HUES6 (cell line): ENCODE results near the gene PDLIM7.
"Not testable (repeated sequence)": the region's sequence is repeated elsewhere in the genome, so short reads cannot be mapped to it uniquely, and the experiment has no call there.

Source experiments
- H3K27ac ChIP-seq: 2 replicates; pipeline ENCODE4 v1.7.0; 2013; ENCODE audit warnings: low read depth, mild to moderate bottlenecking, low read length, inconsistent platforms
- H3K27me3 ChIP-seq: 2 replicates; pipeline ENCODE4 v1.6.1; 2013; ENCODE audit warnings: low read length; ENCODE audit not compliant: control insufficient read depth, insufficient read depth
- H3K36me3 ChIP-seq: 2 replicates; pipeline ENCODE4 v1.6.1; 2013; ENCODE audit warnings: low read length; ENCODE audit not compliant: control insufficient read depth, insufficient read depth
- H3K4me1 ChIP-seq: 2 replicates; pipeline ENCODE4 v1.6.1; 2013; ENCODE audit warnings: low read length; ENCODE audit not compliant: control insufficient read depth, insufficient read depth
- H3K4me3 ChIP-seq: 2 replicates; pipeline ENCODE4 v1.5.1; 2013; ENCODE audit warnings: low read depth, low read length
- H3K9ac ChIP-seq: one replicate; pipeline ENCODE4 v1.6.1; 2013; ENCODE audit warnings: mild to moderate bottlenecking, low read length
- H3K9me3 ChIP-seq: 2 replicates; pipeline ENCODE4 v1.6.1; 2013; ENCODE audit warnings: low read depth, low read length; ENCODE audit not compliant: control insufficient read depth, insufficient read depth

PDLIM7 gene

DNA sequence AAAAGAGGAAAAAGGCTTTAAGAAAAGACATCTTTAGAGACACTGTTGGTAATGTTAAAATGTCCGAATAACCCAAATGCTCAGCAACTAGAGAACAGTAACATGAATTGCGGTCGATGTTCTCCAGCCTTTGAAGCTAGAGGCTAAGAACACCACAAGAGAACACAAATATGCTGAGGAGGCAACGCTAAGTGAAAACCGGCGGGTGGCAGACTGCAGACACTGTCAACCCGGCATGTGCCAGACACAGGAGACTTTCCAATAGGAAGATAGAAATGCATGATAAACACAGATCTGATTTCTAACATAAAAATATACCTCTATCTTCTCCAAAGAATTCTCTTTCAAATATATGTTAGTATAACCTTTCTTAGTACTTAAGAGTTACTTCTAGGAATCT, 37.7 kb upstream of the PDLIM7 start:
- no peak overlapping the region for H3K4me3 ChIP-seq
- H3K4me1 ChIP-seq: peaks cover 6% of the 10 kb centered on the region; the same call in 1 of the 2 replicates
- peaks cover 84% of the 10 kb centered on the region for H3K36me3 ChIP-seq
- no peak overlapping the region for H3K27ac ChIP-seq
- no peaks in the 10 kb centered on the region for H3K9me3 ChIP-seq
- H3K9ac ChIP-seq: no peak overlapping the region
- no peaks in the 10 kb centered on the region for H3K27me3 ChIP-seq

DNA sequence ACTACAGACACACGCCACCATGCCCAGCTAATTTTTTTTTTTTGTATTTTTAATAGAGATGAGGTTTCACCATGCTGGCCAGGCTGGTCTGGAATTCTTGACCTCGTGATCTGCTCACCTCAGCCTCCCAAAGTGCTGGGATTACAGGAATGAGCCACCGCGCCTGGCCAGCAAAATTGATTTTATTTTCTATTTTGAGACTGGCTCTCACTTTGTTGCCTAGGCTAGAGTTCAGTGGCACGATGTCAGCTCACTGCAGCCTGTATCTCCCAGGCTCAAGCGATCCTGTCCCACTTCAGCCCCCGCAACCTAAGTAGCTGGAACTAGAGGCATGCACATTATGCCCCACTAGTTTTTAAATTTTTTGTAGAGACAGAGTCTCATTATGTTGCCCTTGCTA, 37.0 kb upstream of the PDLIM7 start:
- peaks cover 89% of the 10 kb centered on the region for H3K36me3 ChIP-seq

DNA sequence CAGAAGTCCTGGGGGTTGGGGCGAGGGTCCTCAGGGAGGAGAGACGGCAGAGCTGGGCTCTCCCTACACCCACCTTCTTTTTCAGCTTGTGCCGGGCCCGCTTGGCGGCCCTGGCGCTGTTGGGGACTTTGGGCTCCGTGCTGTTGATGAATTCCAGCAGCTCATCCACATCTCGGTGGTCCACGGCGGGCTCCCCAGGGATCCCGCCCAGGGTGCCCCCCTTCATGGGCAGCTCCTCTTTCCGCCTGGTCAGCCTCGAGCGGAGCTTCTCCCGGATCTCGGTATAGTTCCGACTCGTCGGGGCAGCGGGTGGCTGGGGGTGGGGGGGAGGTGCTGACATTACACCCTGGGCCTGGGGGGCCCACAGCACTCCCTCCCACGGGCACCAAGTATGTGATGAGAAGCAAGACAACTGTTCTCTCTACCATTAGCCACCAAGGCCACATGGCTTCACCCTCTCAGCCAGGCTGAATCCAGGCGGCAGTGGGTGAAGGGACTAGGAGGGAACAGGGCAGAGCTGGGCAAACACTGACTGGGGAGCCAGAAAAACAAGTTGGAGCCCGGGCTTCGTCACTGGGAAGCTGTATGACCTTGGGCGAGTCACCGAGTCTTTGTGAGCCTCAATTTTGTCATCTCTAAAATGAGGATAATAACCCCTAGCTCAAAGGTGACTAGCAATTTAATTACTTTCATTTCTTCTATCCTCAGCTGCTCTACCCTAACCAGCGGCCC, 34.0 kb upstream of the PDLIM7 start:
- Histone ChIP-seq H3K27me3 (no peaks in the 10 kb centered on the region), H3K36me3 (peaks cover 91% of the 10 kb centered on the region), H3K9me3 (no peaks in the 10 kb centered on the region)

More for the DNA sequence above, 37.0 kb upstream of the PDLIM7 start:
- H3K9me3 ChIP-seq, H3K4me3 ChIP-seq, H3K27me3 ChIP-seq, H3K9ac ChIP-seq, H3K27ac ChIP-seq, H3K4me1 ChIP-seq: not testable (repeated sequence)

DNA sequence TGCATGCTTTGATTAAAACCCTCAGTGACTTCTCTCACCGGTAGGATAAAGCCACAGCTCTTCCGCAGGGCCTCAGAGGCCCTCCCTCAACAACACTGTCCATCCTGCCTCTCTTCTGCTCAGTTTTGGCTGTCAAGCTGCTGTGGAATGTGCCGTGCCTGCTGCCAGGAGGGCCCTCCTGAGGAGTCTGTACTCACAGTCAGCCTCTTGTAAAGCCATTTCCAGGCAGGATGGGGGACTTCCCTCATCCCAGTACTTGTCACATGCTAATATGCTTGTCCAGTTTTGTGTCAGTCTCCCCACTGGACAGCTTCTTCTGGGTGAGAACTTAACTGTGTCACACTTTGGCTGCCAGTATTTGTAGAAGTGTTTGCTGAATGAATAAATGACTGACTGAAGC, 33.2 kb upstream of the PDLIM7 start:
- Histone ChIP-seq H3K4me1 (no peaks in the 10 kb centered on the region), H3K9me3 (no peaks in the 10 kb centered on the region), H3K4me3 (no peak overlapping the region), H3K27ac (no peak overlapping the region), H3K36me3 (peaks cover 92% of the 10 kb centered on the region), H3K27me3 (no peaks in the 10 kb centered on the region), H3K9ac (no peak overlapping the region)

More for the DNA sequence above, 34.0 kb upstream of the PDLIM7 start:
- Histone ChIP-seq H3K4me1 (no peaks in the 10 kb centered on the region), H3K27ac (no peak overlapping the region), H3K4me3 (no peak overlapping the region), H3K9ac (no peak overlapping the region)

DNA sequence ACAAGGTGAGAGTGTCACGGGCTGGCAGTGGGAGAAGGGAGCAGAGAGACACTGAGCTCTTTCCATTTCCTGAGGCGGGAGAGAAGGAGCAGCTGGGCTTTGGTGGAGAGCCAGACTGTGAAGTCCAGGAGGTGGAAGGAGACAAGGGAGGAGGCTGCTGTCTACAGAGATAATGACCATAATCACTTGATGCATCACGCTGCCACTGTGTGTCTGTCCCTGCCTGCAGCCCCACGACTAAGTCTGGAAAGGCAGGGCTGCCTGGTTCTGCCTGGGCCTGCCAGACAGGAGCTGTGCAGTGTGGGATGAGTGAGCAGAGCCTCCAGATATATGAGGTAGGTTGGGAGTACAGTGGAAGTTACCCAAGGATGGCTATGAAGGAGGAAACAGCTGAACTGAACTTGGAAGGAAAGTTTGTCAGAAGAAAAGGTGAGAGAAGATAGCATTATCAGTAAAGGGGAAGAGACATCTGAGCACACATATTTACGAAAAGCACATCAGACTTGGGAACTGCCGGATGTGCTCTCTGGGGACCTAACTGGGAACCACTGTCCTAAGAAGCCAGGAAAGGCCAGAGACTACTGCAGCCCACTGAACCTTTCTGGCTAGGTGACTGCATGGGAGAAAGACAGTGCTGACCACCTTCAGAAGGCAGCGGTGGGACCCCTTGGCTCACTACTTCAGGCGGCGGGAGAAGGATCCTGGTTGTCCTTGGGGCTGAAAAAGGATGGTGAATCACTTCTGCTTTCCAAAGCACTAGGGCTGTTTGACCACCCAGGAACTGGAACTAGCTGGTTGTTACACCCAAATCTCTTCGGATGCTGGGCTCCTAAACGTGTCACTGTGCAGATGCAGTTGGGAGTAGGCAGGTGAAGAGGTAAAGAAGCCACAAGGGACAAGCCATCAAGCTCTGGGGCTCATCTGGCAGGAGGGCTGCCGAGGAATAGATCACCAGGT, 32.1 kb upstream of the PDLIM7 start:
- Histone ChIP-seq H3K27me3 (no peaks in the 10 kb centered on the region), H3K27ac (no peak overlapping the region), H3K36me3 (peaks cover 92% of the 10 kb centered on the region), H3K9ac (no peak overlapping the region), H3K4me1 (no peaks in the 10 kb centered on the region), H3K9me3 (no peaks in the 10 kb centered on the region), H3K4me3 (no peak overlapping the region)

DNA sequence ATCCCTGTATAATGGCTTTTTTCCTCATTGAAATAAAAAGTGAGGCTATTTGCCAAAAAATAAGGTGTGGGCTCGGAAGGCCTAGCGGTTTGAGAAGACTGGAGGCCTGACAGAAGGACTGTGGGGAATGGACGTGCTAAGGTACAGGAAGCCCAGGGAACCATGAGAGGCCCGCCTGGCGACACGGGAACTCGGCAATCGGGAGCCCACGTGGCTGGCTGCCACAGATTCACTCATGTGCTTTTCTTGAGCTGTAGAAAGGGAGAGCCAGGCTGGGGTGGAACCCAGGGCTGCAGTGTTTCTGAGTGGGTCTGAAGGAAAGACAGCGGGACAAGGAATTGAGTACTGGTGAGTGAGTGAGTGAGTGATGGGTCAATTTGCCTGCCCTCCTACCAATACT, 31.2 kb upstream of the PDLIM7 start:
- H3K36me3 ChIP-seq: peaks cover 97% of the 10 kb centered on the region
- no peaks in the 10 kb centered on the region for H3K4me1 ChIP-seq
- no peaks in the 10 kb centered on the region for H3K9me3 ChIP-seq
- H3K27me3 ChIP-seq: no peaks in the 10 kb centered on the region
- H3K9ac ChIP-seq: no peak overlapping the region
- no peak overlapping the region for H3K4me3 ChIP-seq
- no peak overlapping the region for H3K27ac ChIP-seq

DNA sequence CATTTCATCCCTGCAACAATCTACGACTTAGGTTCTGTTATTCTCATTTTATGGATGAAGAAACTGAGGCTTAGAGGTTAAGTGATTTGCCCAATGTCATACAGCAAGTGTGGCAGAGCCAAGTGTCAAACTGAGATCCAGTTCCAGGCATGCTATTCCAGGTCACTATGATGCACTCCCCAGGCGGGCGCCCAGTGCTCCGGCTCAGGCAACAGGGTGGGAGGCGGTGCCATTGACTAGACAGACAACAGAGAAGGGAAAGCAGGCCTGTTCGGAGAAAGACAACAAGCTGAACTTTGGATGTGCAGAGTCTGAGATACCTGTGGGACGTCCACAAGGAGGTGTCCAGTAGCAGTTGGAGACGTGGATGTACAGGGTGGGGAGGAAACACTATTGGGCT, 30.2 kb upstream of the PDLIM7 start:
- no peak overlapping the region for H3K9ac ChIP-seq
- no peaks in the 10 kb centered on the region for H3K27me3 ChIP-seq
- H3K9me3 ChIP-seq: no peaks in the 10 kb centered on the region
- H3K4me1 ChIP-seq: no peaks in the 10 kb centered on the region
- peaks cover 97% of the 10 kb centered on the region for H3K36me3 ChIP-seq
- no peak overlapping the region for H3K4me3 ChIP-seq
- no peak overlapping the region for H3K27ac ChIP-seq

DNA sequence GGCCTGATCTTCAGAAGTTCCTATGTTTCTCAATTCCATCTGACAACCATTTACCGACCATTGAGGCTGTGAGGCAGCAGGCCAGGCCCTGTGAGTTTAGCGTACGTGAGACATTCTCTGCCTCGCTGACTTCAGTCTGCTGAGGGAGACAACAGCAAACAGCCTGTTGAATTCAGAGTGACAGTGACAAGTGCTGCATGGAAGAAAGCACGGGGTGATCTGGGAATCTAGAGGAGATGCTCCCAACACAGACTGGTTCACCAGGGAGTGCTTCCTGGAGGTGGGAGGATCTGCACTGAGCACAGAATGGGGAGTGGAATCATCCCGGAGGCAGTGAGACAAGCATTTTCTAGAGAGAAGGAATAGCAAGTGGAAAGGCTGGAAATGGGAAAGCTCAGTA, 29.4 kb upstream of the PDLIM7 start:
- Histone ChIP-seq H3K9ac (no peak overlapping the region), H3K27me3 (no peaks in the 10 kb centered on the region), H3K4me1 (no peaks in the 10 kb centered on the region), H3K9me3 (no peaks in the 10 kb centered on the region), H3K4me3 (no peak overlapping the region), H3K36me3 (peaks cover 94% of the 10 kb centered on the region), H3K27ac (no peak overlapping the region)

DNA sequence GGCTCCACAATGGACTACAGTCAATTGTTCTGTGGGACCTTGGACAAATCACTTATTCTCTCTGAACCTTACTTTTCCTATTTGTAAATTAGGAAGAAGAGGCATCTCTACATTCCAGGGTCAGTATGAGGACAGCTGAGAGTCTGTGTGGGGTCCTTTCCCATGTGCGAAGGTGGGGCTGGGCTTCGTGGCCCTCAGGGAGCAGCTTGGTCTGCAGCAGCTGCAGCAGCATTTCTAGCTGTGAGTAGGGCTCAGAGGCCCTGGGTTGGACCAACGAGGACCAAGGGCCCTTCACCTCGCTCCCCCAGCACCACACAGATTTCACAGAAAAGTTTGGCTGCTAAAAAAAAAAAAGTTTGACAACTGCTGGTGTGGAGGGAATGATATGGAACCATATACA, 28.8 kb upstream of the PDLIM7 start:
- no peak overlapping the region for H3K27ac ChIP-seq
- no peaks in the 10 kb centered on the region for H3K9me3 ChIP-seq
- H3K27me3 ChIP-seq: no peaks in the 10 kb centered on the region
- no peak overlapping the region for H3K4me3 ChIP-seq
- H3K4me1 ChIP-seq: no peaks in the 10 kb centered on the region
- no peak overlapping the region for H3K9ac ChIP-seq
- H3K36me3 ChIP-seq: peaks cover 94% of the 10 kb centered on the region

DNA sequence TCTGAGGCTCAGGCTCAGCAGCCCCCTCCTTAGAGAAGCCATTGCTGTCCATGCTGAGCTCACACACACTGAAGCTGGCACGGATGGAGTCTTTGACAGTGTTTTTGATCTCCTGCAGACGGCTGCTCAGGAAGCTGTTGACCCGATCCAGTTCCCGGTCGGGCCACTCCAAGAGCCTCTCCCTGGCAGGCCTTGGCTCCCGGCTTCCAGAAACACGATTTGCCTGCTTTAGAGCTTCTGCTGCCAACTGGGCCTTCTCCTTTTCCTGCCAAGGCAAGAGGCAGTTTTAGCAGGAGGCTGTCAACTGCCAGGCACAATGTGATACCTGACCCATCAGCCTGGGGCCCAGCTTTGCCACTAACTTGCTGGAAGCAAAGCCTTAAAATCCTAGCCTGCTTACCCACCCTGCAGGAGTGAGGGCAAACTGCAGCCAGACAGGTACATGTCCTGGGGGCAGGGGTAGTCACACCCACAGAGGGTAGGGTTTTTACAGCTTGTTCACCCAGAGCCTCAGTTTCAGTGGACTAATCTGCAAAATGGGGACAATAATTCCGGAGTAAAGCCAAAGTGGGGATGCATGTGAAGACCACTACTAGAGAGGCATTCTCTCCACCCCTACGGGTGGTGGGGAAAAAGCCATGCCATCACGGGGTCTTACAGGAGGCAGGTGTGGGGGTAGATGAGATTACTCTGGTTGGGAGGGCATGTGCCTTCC, 27.7 kb upstream of the PDLIM7 start:
- H3K27me3 ChIP-seq: no peaks in the 10 kb centered on the region
- peaks cover 94% of the 10 kb centered on the region for H3K36me3 ChIP-seq
- H3K9me3 ChIP-seq: no peaks in the 10 kb centered on the region
- H3K4me3 ChIP-seq: no peak overlapping the region
- H3K9ac ChIP-seq: no peak overlapping the region
- no peak overlapping the region for H3K27ac ChIP-seq
- no peaks in the 10 kb centered on the region for H3K4me1 ChIP-seq

DNA sequence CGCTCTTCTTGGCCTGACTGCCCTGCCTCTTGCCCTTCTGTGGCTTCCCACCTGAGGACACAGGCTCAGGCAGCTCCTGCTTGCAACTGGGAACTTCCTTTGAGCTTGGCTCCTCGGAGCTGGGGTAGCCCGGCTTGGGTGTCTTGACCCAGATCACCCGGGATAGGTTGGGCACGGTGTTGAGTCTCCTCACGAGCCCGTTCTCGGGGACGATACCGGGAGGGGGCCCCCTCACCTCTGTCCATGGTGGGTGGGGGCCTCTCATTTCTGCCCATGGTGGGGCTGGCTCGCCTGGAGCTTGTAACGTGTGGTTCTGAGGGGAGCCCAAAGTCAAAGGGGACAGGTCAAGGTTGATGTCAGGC, 27.1 kb upstream of the PDLIM7 start:
- Histone ChIP-seq H3K9me3 (no peaks in the 10 kb centered on the region), H3K9ac (no peak overlapping the region), H3K36me3 (peaks cover 94% of the 10 kb centered on the region), H3K27me3 (no peaks in the 10 kb centered on the region), H3K27ac (no peak overlapping the region), H3K4me1 (no peaks in the 10 kb centered on the region), H3K4me3 (no peak overlapping the region)
